CD4-positive, alpha-beta T cell treated with Interleukin-15 for 1 hour (primary cell): ENCODE data around the gene RNF13.

ENCODE experiments used
- DNase-seq: peaks from one replicate; pipeline ENCODE4 v3.0.0-alpha.2; 2020

Gene RNF13

DNA sequence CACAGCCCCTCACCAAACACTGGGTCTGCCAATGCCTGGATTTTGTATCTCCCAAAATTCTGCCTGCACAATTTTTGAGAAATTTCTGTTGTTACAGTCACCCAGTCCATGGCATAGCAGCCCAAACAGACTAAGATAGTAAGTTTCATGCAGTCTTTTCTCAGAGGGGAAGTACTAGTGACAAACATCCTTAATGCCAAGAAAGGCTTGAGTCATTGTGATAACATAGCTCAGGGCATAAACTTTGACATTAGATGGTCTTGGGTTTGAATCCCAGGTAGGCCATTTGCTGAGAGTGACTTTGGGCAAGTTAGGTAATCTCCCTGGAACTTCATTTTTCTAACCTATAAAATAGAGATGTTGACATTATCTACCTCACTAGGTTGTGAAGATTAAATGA lies 193.8 kb downstream of the RNF13 start:
- DNase-seq, result no peak
